ENCODE measurements around the gene LRRC75A.
"Not testable (repeated sequence)": the region's sequence is repeated elsewhere in the genome, so short reads cannot be mapped to it uniquely, and the experiment has no call there.

Gene LRRC75A

GRCh38 chr17:16398270-16399267 is 93.4 kb downstream of the LRRC75A start:
- no peak for DNase-seq (ENCODE audit: low read depth)

- DNase-seq (ENCODE audit: low read depth): not testable (repeated sequence)
Measured at GRCh38 chr17:16396693-16397092, 95.3 kb downstream of the LRRC75A start.

- not testable (repeated sequence) for DNase-seq (ENCODE audit: low read depth)
Measured at GRCh38 chr17:16395887-16396286, 96.1 kb downstream of the LRRC75A start.

GRCh38 chr17:16392491-16392890 is 99.5 kb downstream of the LRRC75A start:
- DNase-seq (ENCODE audit: low read depth): not testable (repeated sequence)
